A549 (cell line): ENCODE results near the gene CNTF. TPM values are rescaled to one million over a fixed set of nuclear protein-coding genes. Genes with fewer than 3 reads are reported as not detected.

ENCODE experiments used
- ATAC-seq, 2 experiments: fragments of 200-7000 bp in 1 of 2; fragments of >200 bp in 1 of 2; cut with Nextera tagmentation in 1 of 2; cut with Tn5 transposase in 1 of 2; 3 replicates each; pipeline versions ENCODE4 v1.8.0 to v1.9.1; 2018 to 2020; ENCODE audit warnings: mild to moderate bottlenecking in 1 of 2, moderate library complexity in 1 of 2
- CTCF ChIA-PET: fragments of 300-600 bp; sonication (Branson Sonifier 250); formaldehyde crosslinking; extraction: SDS; loops from one replicate; lab custom pipeline; 2021; ENCODE audit warnings: antibody characterized with exemption, inconsistent platforms; lab: Yijun Ruan, JAX
- POLR2A ChIA-PET: fragments of 350-600 bp; formaldehyde crosslinking; extraction: SDS; loops from one replicate; lab custom pipeline; 2021; ENCODE audit warnings: antibody characterized with exemption, inconsistent platforms; lab: Yijun Ruan, JAX
- DNase-seq, 2 experiments: peaks; one replicate each; pipeline versions ENCODE4 v3.0.0 to v3.0.0-alpha.2; 2011 to 2016; ENCODE audit warnings: low read depth in 1 of 2, low spot score in 1 of 2
- FAIRE-seq: peaks from 2 replicates; lab custom pipeline; 2011; peaks lifted over from hg19 to GRCh38; lab: Jason Lieb, UNC
- H3K27ac ChIP-seq, 2 experiments: fragments of >200 bp; sonication (Bioruptor Twin); formaldehyde crosslinking; 3 replicates each; pipeline ENCODE4 v1.5.1; 2016 to 2017
- H3K4me1 ChIP-seq: fragments of >200 bp; sonication (Bioruptor Twin); formaldehyde crosslinking; 3 replicates; pipeline ENCODE4 v1.6.1; 2016
- H3K4me2 ChIP-seq: fragments of >200 bp; sonication (Bioruptor Twin); formaldehyde crosslinking; 3 replicates; pipeline ENCODE4 v1.6.1; 2016
- H3K4me3 ChIP-seq: fragments of >200 bp; sonication (Bioruptor Twin); formaldehyde crosslinking; 3 replicates; pipeline ENCODE4 v1.5.1; 2016
- H3K9me3 ChIP-seq: fragments of >200 bp; sonication (Bioruptor Twin); formaldehyde crosslinking; 3 replicates; pipeline ENCODE4 v1.6.1; 2016
- CHD2 ChIP-seq: fragments of 150-350 bp; IDR thresholded peaks from 2 replicates; pipeline ENCODE4 v1.6.1; 2014; ENCODE audit warnings: low read length; ENCODE audit not compliant: partially characterized antibody
- EHF ChIP-seq: fragments of 250-450 bp; sonication (Bioruptor Pico); IDR thresholded peaks from 2 replicates; pipeline ENCODE4 v1.5.0; 2020; ENCODE audit warnings: mild to moderate bottlenecking
- EP300 ChIP-seq, 2 experiments: fragments of >200 bp; sonication (Bioruptor Twin); formaldehyde crosslinking; IDR thresholded peaks; 2 replicates in 1 of 2; 3 replicates in 1 of 2; pipeline ENCODE4 v1.6.1; 2016 to 2017
- FOSL2 ChIP-seq, 2 experiments: fragments of 450-650 bp in 1 of 2; fragments of >200 bp in 1 of 2; sonication (Bioruptor Twin) in 1 of 2; formaldehyde crosslinking; IDR thresholded peaks; 2 replicates each; pipeline versions ENCODE4 v1.5.0 to v1.6.1; 2016 to 2020; ENCODE audit warnings: mild to moderate bottlenecking in 1 of 2, moderate library complexity in 1 of 2
- GATA3 ChIP-seq: IDR thresholded peaks from 2 replicates; pipeline ENCODE4 v1.6.1; 2012; ENCODE audit warnings: borderline replicate concordance
- HDAC2 ChIP-seq: fragments of 200-600 bp; sonication (generic); IDR thresholded peaks from 2 replicates; pipeline ENCODE4 v1.6.1; 2016
- HOXB13 ChIP-seq: fragments of 250-450 bp; sonication (Bioruptor Pico); IDR thresholded peaks from 2 replicates; pipeline ENCODE4 v1.5.0; 2020; ENCODE audit warnings: low read depth, mild to moderate bottlenecking, moderate library complexity
- JUN ChIP-seq, 2 experiments: fragments of >200 bp; sonication (Bioruptor Twin); formaldehyde crosslinking; IDR thresholded peaks; 2 replicates in 1 of 2; 3 replicates in 1 of 2; pipeline ENCODE4 v1.6.1; 2016 to 2017
- JUNB ChIP-seq: fragments of >200 bp; sonication (Bioruptor Twin); formaldehyde crosslinking; IDR thresholded peaks from 2 replicates; pipeline ENCODE4 v1.6.1; 2016
- NFE2L2 ChIP-seq: fragments of 150-350 bp; conservative IDR thresholded peaks from 2 replicates; pipeline ENCODE4 v1.6.1; 2014; ENCODE audit warnings: low read length
- NPAS2 ChIP-seq: fragments of 250-450 bp; sonication (Bioruptor Pico); IDR thresholded peaks from 2 replicates; pipeline ENCODE4 v1.8.0; 2022; ENCODE audit warnings: mild to moderate bottlenecking, moderate library complexity, borderline replicate concordance
- NR3C1 ChIP-seq: fragments of >200 bp; sonication (Bioruptor Twin); formaldehyde crosslinking; IDR thresholded peaks from 3 replicates; pipeline ENCODE4 v1.6.1; 2017
- PHF8 ChIP-seq: fragments of 200-600 bp; sonication (generic); IDR thresholded peaks from 2 replicates; pipeline ENCODE4 v1.6.1; 2016; ENCODE audit warnings: low read depth, mild to moderate bottlenecking, antibody characterized with exemption, moderate library complexity, borderline replicate concordance
- RAD21 ChIP-seq, 2 experiments: fragments of >200 bp in 1 of 2; sonication (Bioruptor Twin) in 1 of 2; formaldehyde crosslinking in 1 of 2; IDR thresholded peaks in 1 of 2; conservative IDR thresholded peaks in 1 of 2; 2 replicates in 1 of 2; 3 replicates in 1 of 2; pipeline ENCODE4 v1.6.1; 2012 to 2018; ENCODE audit warnings: inconsistent platforms in 1 of 2
- RARB ChIP-seq: fragments of 250-450 bp; sonication (Bioruptor Pico); IDR thresholded peaks from 2 replicates; pipeline ENCODE4 v1.8.0; 2021; ENCODE audit warnings: mild to moderate bottlenecking, moderate library complexity
- RCOR1 ChIP-seq: fragments of 150-350 bp; IDR thresholded peaks from 2 replicates; pipeline ENCODE4 v1.6.1; 2014; ENCODE audit warnings: antibody characterized with exemption, low read length, low read depth
- SREBF2 ChIP-seq: fragments of 450-650 bp; IDR thresholded peaks from 2 replicates; pipeline ENCODE4 v1.6.1; 2014; ENCODE audit warnings: mild to moderate bottlenecking, moderate library complexity
- TFCP2L1 ChIP-seq: fragments of 250-450 bp; sonication (Bioruptor Pico); IDR thresholded peaks from 2 replicates; pipeline ENCODE4 v1.5.0; 2021; ENCODE audit warnings: mild to moderate bottlenecking
- TP53 ChIP-seq: fragments of 250-450 bp; sonication (Bioruptor Pico); IDR thresholded peaks from 2 replicates; pipeline ENCODE4 v1.5.0; 2021; ENCODE audit warnings: mild to moderate bottlenecking, moderate library complexity
- ZC3H11A ChIP-seq: fragments of 450-650 bp; IDR thresholded peaks from 2 replicates; pipeline ENCODE4 v1.6.1; 2014; ENCODE audit warnings: antibody characterized with exemption, mild to moderate bottlenecking
- ZNF302 ChIP-seq: fragments of 250-450 bp; sonication (Bioruptor Pico); IDR thresholded peaks from 2 replicates; pipeline ENCODE4 v1.9.0; 2021; ENCODE audit warnings: inconsistent platforms, mild to moderate bottlenecking, moderate library complexity
- WGBS: methylation state at CpG from one replicate; pipeline ENCODE4 v1.1.6; 2017; ENCODE audit errors: missing lambda C conversion rate; 5-methylcytosine and 5-hydroxymethylcytosine counted together
- polyA plus RNA-seq, 4 experiments: library from polyadenylated mRNA; depleted of rRNA in 3 of 4; stranded (reverse); fragments of >200 nt; fragmentation: RNase III in 1 of 4; extraction: RNeasy Plus Mini Kit Qiagen cat#74134 plus additional on column Dnase treatment in 1 of 4; gene quantifications; 2 replicates in 3 of 4; 3 replicates in 1 of 4; pipeline ENCODE4 v1.2.3, GENCODE V29; 2011 to 2017
- TF ChIP-seq, protein P1 (sequence below): IDR thresholded peaks from 2 replicates; pipeline ENCODE4 v1.6.1; 2012; ENCODE audit warnings: low read depth, borderline replicate concordance
- TF ChIP-seq, protein P2 (sequence below): fragments of 250-450 bp; sonication (Bioruptor Pico); IDR thresholded peaks from 2 replicates; pipeline ENCODE4 v1.5.0; 2020; ENCODE audit warnings: low read depth, mild to moderate bottlenecking, moderate library complexity
- TF ChIP-seq, protein P3 (sequence below): IDR thresholded peaks from 2 replicates; pipeline ENCODE4 v1.6.1; 2012
- TF ChIP-seq, protein P4 (sequence below): fragments of >200 bp; sonication (Bioruptor Twin); formaldehyde crosslinking; IDR thresholded peaks from 3 replicates; pipeline ENCODE4 v1.6.1; 2016
- TF ChIP-seq, protein P5 (sequence below): fragments of >200 bp; sonication (Bioruptor Twin); formaldehyde crosslinking; IDR thresholded peaks from 3 replicates; pipeline ENCODE4 v1.5.1; 2016
- TF ChIP-seq, protein P6 (sequence below): fragments of 450-650 bp; IDR thresholded peaks from 2 replicates; pipeline ENCODE4 v1.6.1; 2014; ENCODE audit warnings: antibody characterized with exemption

Gene CNTF
- polyA plus RNA-seq, 2 of the 4 experiments (the other 2 are of a cell fraction): 1.3 TPM

DNA sequence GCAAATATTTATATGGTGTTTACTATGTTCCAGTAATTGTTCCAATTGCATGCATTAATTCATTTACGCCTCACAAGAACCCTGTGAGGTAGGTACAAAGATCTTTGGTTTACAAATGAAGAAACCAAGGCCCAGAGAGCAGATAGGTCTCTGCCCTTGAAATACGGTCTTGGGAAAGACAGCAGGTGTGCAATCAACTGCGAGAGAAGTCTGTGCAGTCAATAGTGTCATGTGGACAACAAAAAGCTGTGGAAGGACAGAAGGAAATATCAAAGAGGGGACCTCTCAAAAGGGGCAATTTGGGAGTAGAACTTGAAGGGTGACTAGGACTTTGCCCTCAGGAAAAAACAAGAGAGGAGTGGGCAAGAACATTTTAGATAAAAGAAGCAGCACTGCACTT lies 8.9 kb downstream of the CNTF start:
- TF ChIP-seq TFCP2L1 (CRISPR knock-in tag): no peak
- no peak for TF ChIP-seq GATA3
- no peak for TF ChIP-seq RAD21 (conservative IDR thresholded peaks at IDR 0.05 in 1 of 2, IDR thresholded peaks at IDR 0.05 in 1 of 2)
- TF ChIP-seq, all 56 proteins: peak for 0
- Histone ChIP-seq H3K27ac (no peak overlapping the region), H3K9me3 (no peaks in the 10 kb centered on the region), H3K4me2 (no peak overlapping the region), H3K4me1 (peaks cover 12% of the 10 kb centered on the region; the same call in 2 of the 3 replicates), H3K4me3 (no peak overlapping the region)
- CTCF ChIA-PET: no interaction called here
- ATAC-seq: no peak
- 97% methylated on average over 3 of the region's 3 CpGs for WGBS
- no peak for FAIRE-seq
- no peak for DNase-seq
- POLR2A ChIA-PET: no interaction called here

DNA sequence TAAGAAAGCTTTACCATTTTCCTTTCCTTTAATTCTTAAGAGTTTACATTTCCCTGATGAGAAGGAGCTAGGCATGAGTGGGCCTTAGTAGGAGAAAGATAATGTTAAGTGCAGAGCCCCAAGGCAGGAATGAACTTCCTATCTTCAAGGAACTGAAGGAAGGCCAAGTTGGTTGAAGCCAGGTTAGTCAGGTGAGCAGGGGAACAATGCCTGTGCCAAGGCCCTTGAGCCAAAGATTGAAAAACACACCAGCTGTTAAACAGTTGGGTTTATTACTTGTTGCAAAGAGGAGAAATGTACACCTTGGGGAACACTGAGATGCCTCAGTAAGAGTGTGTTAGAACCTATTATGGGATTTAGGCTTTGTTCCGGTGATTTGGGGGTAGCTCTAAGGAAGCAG lies 10.0 kb downstream of the CNTF start:
- Histone ChIP-seq H3K9me3 (no peaks in the 10 kb centered on the region), H3K4me3 (no peak overlapping the region), H3K4me2 (no peak overlapping the region), H3K27ac (no peak overlapping the region), H3K4me1 (peaks cover 3% of the 10 kb centered on the region; the same call in 2 of the 3 replicates)
- WGBS: 94% methylated on average over 1 of the region's 1 CpG
- TF ChIP-seq RCOR1 (no peak), NR3C1 (no peak), FOSL2 (IDR thresholded peaks at IDR 0.05) (no peak), FOSL2 (CRISPR knock-in tag; IDR thresholded peaks at IDR 0.05) (no peak), TFCP2L1 (CRISPR knock-in tag) (no peak), HDAC2 (no peak), RAD21 (conservative IDR thresholded peaks at IDR 0.05 in 1 of 2, IDR thresholded peaks at IDR 0.05 in 1 of 2) (no peak), HOXB13 (CRISPR knock-in tag) (no peak), TP53 (no peak), NFE2L2 (no peak), RARB (CRISPR knock-in tag) (no peak), JUNB (no peak)
- TF ChIP-seq, protein P1, sequence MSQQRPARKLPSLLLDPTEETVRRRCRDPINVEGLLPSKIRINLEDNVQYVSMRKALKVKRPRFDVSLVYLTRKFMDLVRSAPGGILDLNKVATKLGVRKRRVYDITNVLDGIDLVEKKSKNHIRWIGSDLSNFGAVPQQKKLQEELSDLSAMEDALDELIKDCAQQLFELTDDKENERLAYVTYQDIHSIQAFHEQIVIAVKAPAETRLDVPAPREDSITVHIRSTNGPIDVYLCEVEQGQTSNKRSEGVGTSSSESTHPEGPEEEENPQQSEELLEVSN: no peak
- TF ChIP-seq, protein P2, sequence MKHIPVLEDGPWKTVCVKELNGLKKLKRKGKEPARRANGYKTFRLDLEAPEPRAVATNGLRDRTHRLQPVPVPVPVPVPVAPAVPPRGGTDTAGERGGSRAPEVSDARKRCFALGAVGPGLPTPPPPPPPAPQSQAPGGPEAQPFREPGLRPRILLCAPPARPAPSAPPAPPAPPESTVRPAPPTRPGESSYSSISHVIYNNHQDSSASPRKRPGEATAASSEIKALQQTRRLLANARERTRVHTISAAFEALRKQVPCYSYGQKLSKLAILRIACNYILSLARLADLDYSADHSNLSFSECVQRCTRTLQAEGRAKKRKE: no peak
- TF ChIP-seq, protein P3, sequence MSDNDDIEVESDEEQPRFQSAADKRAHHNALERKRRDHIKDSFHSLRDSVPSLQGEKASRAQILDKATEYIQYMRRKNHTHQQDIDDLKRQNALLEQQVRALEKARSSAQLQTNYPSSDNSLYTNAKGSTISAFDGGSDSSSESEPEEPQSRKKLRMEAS: no peak
- TF ChIP-seq, protein P4, sequence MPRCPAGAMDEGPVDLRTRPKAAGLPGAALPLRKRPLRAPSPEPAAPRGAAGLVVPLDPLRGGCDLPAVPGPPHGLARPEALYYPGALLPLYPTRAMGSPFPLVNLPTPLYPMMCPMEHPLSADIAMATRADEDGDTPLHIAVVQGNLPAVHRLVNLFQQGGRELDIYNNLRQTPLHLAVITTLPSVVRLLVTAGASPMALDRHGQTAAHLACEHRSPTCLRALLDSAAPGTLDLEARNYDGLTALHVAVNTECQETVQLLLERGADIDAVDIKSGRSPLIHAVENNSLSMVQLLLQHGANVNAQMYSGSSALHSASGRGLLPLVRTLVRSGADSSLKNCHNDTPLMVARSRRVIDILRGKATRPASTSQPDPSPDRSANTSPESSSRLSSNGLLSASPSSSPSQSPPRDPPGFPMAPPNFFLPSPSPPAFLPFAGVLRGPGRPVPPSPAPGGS: no peak
- TF ChIP-seq, protein P5, sequence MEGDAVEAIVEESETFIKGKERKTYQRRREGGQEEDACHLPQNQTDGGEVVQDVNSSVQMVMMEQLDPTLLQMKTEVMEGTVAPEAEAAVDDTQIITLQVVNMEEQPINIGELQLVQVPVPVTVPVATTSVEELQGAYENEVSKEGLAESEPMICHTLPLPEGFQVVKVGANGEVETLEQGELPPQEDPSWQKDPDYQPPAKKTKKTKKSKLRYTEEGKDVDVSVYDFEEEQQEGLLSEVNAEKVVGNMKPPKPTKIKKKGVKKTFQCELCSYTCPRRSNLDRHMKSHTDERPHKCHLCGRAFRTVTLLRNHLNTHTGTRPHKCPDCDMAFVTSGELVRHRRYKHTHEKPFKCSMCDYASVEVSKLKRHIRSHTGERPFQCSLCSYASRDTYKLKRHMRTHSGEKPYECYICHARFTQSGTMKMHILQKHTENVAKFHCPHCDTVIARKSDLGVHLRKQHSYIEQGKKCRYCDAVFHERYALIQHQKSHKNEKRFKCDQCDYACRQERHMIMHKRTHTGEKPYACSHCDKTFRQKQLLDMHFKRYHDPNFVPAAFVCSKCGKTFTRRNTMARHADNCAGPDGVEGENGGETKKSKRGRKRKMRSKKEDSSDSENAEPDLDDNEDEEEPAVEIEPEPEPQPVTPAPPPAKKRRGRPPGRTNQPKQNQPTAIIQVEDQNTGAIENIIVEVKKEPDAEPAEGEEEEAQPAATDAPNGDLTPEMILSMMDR: no peak
- ChIA-PET POLR2A (no interaction called here), CTCF (no interaction called here)
- FAIRE-seq (no peak), DNase-seq (no peak), ATAC-seq (no peak)

DNA sequence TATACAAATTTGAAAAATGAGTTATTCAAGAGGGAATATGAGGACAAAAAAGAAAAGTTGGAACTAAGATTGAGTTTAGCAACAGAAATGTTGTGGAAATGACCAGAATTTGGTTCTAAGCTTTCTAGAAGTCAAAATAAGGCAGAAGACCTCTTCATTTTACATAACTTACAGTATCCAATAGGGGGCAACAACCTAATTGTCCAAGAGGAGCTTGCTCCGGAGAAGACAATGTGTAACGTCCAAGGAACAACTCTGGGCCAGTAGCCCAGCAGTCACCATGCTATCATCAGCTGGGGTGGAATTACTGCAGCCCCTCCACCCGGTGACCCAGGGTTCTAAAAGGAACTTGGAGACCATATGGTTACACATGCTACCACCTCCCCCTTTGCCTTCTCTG lies 14.1 kb downstream of the CNTF start:
- DNase-seq (no peak), FAIRE-seq (no peak), ATAC-seq (no peak)
- H3K27ac ChIP-seq: no peak overlapping the region
- 47% methylated on average over 3 of the region's 3 CpGs for WGBS
- CTCF ChIA-PET: interaction anchor here (0.9 to 1.4 kb wide), 3 partner anchors 38 to 69 kb away, joined by 3 to 4 read pairs (median 3); no protein-coding TSS in a partner anchor
- no peak overlapping the region for H3K4me3 ChIP-seq
- TF ChIP-seq ZC3H11A (no peak), CHD2 (no peak), SREBF2 (no peak), EHF (CRISPR knock-in tag) (no peak), RAD21 (conservative IDR thresholded peaks at IDR 0.05 in 1 of 2, IDR thresholded peaks at IDR 0.05 in 1 of 2) (no peak), HOXB13 (CRISPR knock-in tag) (no peak), EP300 (IDR thresholded peaks at IDR 0.05) (no peak), JUN (IDR thresholded peaks at IDR 0.05) (no peak), ZNF302 (CRISPR knock-in tag) (no peak), NR3C1 (no peak), NPAS2 (CRISPR knock-in tag) (no peak), PHF8 (no peak), NFE2L2 (no peak)
- TF ChIP-seq, protein P4: no peak
- TF ChIP-seq, protein P6, sequence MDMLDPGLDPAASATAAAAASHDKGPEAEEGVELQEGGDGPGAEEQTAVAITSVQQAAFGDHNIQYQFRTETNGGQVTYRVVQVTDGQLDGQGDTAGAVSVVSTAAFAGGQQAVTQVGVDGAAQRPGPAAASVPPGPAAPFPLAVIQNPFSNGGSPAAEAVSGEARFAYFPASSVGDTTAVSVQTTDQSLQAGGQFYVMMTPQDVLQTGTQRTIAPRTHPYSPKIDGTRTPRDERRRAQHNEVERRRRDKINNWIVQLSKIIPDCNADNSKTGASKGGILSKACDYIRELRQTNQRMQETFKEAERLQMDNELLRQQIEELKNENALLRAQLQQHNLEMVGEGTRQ: no peak
- H3K4me1 ChIP-seq: no peaks in the 10 kb centered on the region
- no peaks in the 10 kb centered on the region for H3K9me3 ChIP-seq
- POLR2A ChIA-PET: no interaction called here
- no peak overlapping the region for H3K4me2 ChIP-seq
